Psoas muscle (tissue), 8 donors: ENCODE measurements around the gene ATF2. TPM values are rescaled to one million over a fixed set of nuclear protein-coding genes. Genes with fewer than 3 reads are reported as not detected.

ENCODE experiments used
- ATAC-seq, 4 donors: fragments of 200-7000 bp; cut with Tn5 transposase; one replicate each; pipeline ENCODE4 v1.9.1; 2020; ENCODE audit warnings: moderate library complexity in 3 of 4, mild to moderate bottlenecking in 2 of 4
- DNase-seq, 2 donors: peaks; one replicate each; pipeline ENCODE4 v3.0.0-alpha.2; 2020
- H3K27ac ChIP-seq: fragments of 200-600 bp; one replicate; pipeline ENCODE4 v1.8.0; 2022
- H3K27me3 ChIP-seq, 3 donors: fragments of 200-600 bp in 1 of 3; one replicate each; pipeline versions ENCODE4 v1.6.1 to v1.8.0; 2013 to 2022; ENCODE audit warnings: low read length in 2 of 3, mild to moderate bottlenecking in 2 of 3, moderate library complexity in 1 of 3; ENCODE audit not compliant: insufficient read depth in 3 of 3
- H3K36me3 ChIP-seq, 2 donors: fragments of 200-600 bp in 1 of 2; one replicate each; pipeline versions ENCODE4 v1.6.1 to v1.8.0; 2013 to 2022; ENCODE audit warnings: low read depth in 1 of 2, mild to moderate bottlenecking in 1 of 2, moderate library complexity in 1 of 2; ENCODE audit not compliant: insufficient read depth in 1 of 2
- H3K4me1 ChIP-seq: fragments of 200-600 bp; one replicate; pipeline ENCODE4 v1.8.0; 2022
- H3K4me3 ChIP-seq: fragments of 200-600 bp; one replicate; pipeline ENCODE4 v1.8.0; 2022; ENCODE audit warnings: mild to moderate bottlenecking
- H3K9me3 ChIP-seq: fragments of 200-600 bp; one replicate; pipeline ENCODE4 v1.8.0; 2022
- CTCF ChIP-seq: fragments of 200-600 bp; IDR thresholded peaks from one replicate; pipeline ENCODE4 v1.8.0; 2022; ENCODE audit warnings: antibody characterized with exemption
- WGBS, 3 donors: extraction: QIAGEN DNeasy Blood & Tissue Kit; methylation state at CpG; one replicate each; pipeline versions ENCODE4 v1.1.6 to v1.1.7; 2013; 5-methylcytosine and 5-hydroxymethylcytosine counted together
- intact Hi-C, 2 donors: fragments of 100-400 bp; cut with DNase I; formaldehyde crosslinking; loops; one replicate each; pipeline versions ENCODE4 v1.11.0 to v1.14.2; 2022
- polyA plus RNA-seq, 3 donors: library from polyadenylated mRNA; stranded (reverse); fragments of 200-250 nt; gene quantifications; one replicate each; pipeline ENCODE4 v1.2.3, GENCODE V29; 2013
- total RNA-seq, 4 donors: library from RNA; stranded (reverse); fragmentation: NEBNext Ultra II Directional in 2 of 4; extraction: Animal tissue kit (Norgen Biotek cat#: 25700) in 2 of 4; gene quantifications; one replicate each; pipeline versions ENCODE4 v1.2.1 to v1.2.4, GENCODE V29; 2021 to 2023
- donor health status: healthy with polysubstance abuse.
- donor health status: DM: no; HTN: no; CAD: no; lungs with moderate emphysema.
- donor health status: Bipolar disorder and iron deficiency.
- donor health status: healthy.
- donor health status: DM: yes; HTN: yes; CAD: no.
- donor health status: DM: no; HTN: no; CAD: no.
- donor health status: DM: no; HTN: no; CAD: no.
- donor health status: DM: yes; HTN: yes; CAD: no.

The ATF2 gene
- total and polyA plus RNA-seq, 7 donors = 6.9 to 22.3 (median 18.7) TPM

GRCh38 chr2:175158894-175159293 is 9.1 kb downstream of the ATF2 start:
- no peak overlapping the region for H3K27ac ChIP-seq
- no peak for TF ChIP-seq CTCF
- no peaks in the 10 kb centered on the region for H3K9me3 ChIP-seq
- H3K27me3 ChIP-seq = no peaks in the 10 kb centered on the region
- 84 to 92% (median 91%) methylated on average over 4 of the region's 4 CpGs for WGBS, 3 donors
- H3K36me3 ChIP-seq = peaks cover 0 to 5% of the 10 kb centered on the region in 2 donors
- H3K4me3 ChIP-seq = no peak overlapping the region
- intact Hi-C loops = no loop called here
- no peak for ATAC-seq
- H3K4me1 ChIP-seq = peaks cover 14% of the 10 kb centered on the region
- DNase-seq = no peak

- H3K4me1 ChIP-seq = peaks cover 20% of the 10 kb centered on the region
- 62 to 76% (median 69%) methylated on average over 5 of the region's 5 CpGs for WGBS, 3 donors
Measured at GRCh38 chr2:175156534-175156933, 11.5 kb downstream of the ATF2 start.

GRCh38 chr2:175154661-175155082 is 13.3 kb downstream of the ATF2 start:
- no peaks in the 10 kb centered on the region for H3K9me3 ChIP-seq

More at GRCh38 chr2:175156534-175156933, 11.5 kb downstream of the ATF2 start:
- Histone ChIP-seq H3K27me3 (no peaks in the 10 kb centered on the region), H3K36me3 (peaks cover 0 to 5% of the 10 kb centered on the region in 2 donors), H3K9me3 (no peaks in the 10 kb centered on the region), H3K4me3 (no peak overlapping the region), H3K27ac (no peak overlapping the region)
- TF ChIP-seq CTCF = no peak
- ATAC-seq (no peak), DNase-seq (no peak)
- intact Hi-C loops = no loop called here

GRCh38 chr2:175152242-175152641 is 15.8 kb downstream of the ATF2 start:
- no peaks in the 10 kb centered on the region for H3K9me3 ChIP-seq
- intact Hi-C loops = no loop called here
- H3K36me3 ChIP-seq = peaks cover 0 to 4% of the 10 kb centered on the region in 2 donors
- no peak overlapping the region for H3K4me3 ChIP-seq
- 84 to 91% (median 89%) methylated on average over 2 of the region's 2 CpGs for WGBS, 3 donors
- H3K4me1 ChIP-seq = peaks cover 33% of the 10 kb centered on the region
- TF ChIP-seq CTCF = no peak
- no peaks in the 10 kb centered on the region for H3K27me3 ChIP-seq
- H3K27ac ChIP-seq = no peak overlapping the region
- DNase-seq (no peak), ATAC-seq (no peak)

More at GRCh38 chr2:175154661-175155082, 13.3 kb downstream of the ATF2 start:
- peak in 2 of 4 donors; percentile 47 to 49 for ATAC-seq
- no peak overlapping the region for H3K27ac ChIP-seq
- peaks cover 19% of the 10 kb centered on the region for H3K4me1 ChIP-seq
- intact Hi-C loops = no loop called here
- H3K4me3 ChIP-seq = no peak overlapping the region
- no peaks in the 10 kb centered on the region for H3K27me3 ChIP-seq
- DNase-seq = no peak
- peaks cover 0 to under 1% of the 10 kb centered on the region in 2 donors for H3K36me3 ChIP-seq
- no peak for TF ChIP-seq CTCF

GRCh38 chr2:175151791-175152190 is 16.2 kb downstream of the ATF2 start:
- WGBS, 3 donors = 89 to 94% (median 90%) methylated on average over 1 of the region's 1 CpG
- no peak for TF ChIP-seq CTCF
- DNase-seq = no peak
- intact Hi-C loops = no loop called here
- H3K4me3 ChIP-seq = no peak overlapping the region
- H3K36me3 ChIP-seq = peaks cover 0 to 4% of the 10 kb centered on the region in 2 donors
- no peaks in the 10 kb centered on the region for H3K9me3 ChIP-seq
- peaks cover 37% of the 10 kb centered on the region for H3K4me1 ChIP-seq
- H3K27ac ChIP-seq = no peak overlapping the region
- H3K27me3 ChIP-seq = no peaks in the 10 kb centered on the region
- ATAC-seq = no peak
